Esophagus squamous epithelium (tissue), 4 donors: Measurements from ENCODE around the gene CLEC9A.

Experiments used
- CTCF ChIP-seq, 6 experiments: fragments of 450-650 bp in 4 of 6; fragments of 200-600 bp in 2 of 6; sonication (generic) in 2 of 6; IDR thresholded peaks; one replicate each; pipeline ENCODE4 v1.5.1; 2016 to 2019; ENCODE audit warnings: antibody characterized with exemption in 6 of 6, mild to moderate bottlenecking in 4 of 6, moderate library complexity in 4 of 6
- POLR2A ChIP-seq, 4 donors: fragments of 450-650 bp; IDR thresholded peaks; one replicate each; pipeline ENCODE4 v1.6.1; 2017; ENCODE audit warnings: antibody characterized with exemption in 4 of 4, mild to moderate bottlenecking in 4 of 4, moderate library complexity in 3 of 4

GRCh38 chr12:10065241-10065640 is 34.8 kb downstream of the CLEC9A start:
- TF ChIP-seq POLR2A (IDR thresholded peaks at IDR 0.05) = no peak
- TF ChIP-seq CTCF (IDR thresholded peaks at IDR 0.05) = no peak
